Measurements from ENCODE around the gene GRIN2A. TPM values are rescaled to one million over a fixed set of nuclear protein-coding genes. Genes with fewer than 3 reads are reported as not detected.

Gene GRIN2A
- total RNA-seq, 1 donor from 2014 or later: 0.09 TPM

DNA sequence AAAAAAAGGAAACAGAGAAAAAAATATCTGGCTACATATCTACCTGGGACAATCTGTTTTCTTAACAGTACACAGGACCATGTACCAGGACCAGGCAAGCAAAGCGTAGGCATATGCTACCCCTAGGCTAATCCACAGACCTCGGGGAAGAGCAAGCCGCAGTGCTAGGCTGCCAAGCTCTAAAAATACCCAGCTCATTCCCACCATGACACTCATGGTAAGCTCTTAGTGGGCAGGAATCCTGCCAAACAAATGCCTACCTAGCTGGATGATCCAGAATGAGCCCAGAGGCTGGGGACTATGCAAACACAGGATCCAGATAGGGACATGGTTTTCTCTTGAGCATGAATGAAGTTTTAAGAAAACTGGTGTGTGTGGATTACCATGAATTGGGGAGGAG lies 95.6 kb downstream of the GRIN2A start:
- H3K4me1 ChIP-seq: no peaks in the 10 kb centered on the region
- no peak overlapping the region for H3K4me3 ChIP-seq
- TF ChIP-seq, protein P1, sequence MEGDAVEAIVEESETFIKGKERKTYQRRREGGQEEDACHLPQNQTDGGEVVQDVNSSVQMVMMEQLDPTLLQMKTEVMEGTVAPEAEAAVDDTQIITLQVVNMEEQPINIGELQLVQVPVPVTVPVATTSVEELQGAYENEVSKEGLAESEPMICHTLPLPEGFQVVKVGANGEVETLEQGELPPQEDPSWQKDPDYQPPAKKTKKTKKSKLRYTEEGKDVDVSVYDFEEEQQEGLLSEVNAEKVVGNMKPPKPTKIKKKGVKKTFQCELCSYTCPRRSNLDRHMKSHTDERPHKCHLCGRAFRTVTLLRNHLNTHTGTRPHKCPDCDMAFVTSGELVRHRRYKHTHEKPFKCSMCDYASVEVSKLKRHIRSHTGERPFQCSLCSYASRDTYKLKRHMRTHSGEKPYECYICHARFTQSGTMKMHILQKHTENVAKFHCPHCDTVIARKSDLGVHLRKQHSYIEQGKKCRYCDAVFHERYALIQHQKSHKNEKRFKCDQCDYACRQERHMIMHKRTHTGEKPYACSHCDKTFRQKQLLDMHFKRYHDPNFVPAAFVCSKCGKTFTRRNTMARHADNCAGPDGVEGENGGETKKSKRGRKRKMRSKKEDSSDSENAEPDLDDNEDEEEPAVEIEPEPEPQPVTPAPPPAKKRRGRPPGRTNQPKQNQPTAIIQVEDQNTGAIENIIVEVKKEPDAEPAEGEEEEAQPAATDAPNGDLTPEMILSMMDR (IDR thresholded peaks at IDR 0.05): no peak
- no peaks in the 10 kb centered on the region for H3K27me3 ChIP-seq
- no peak overlapping the region for H3K27ac ChIP-seq
- no peaks in the 10 kb centered on the region for H3K9me3 ChIP-seq
- no peaks in the 10 kb centered on the region for H3K36me3 ChIP-seq
- ATAC-seq: no peak
- intact Hi-C loops (cut with DNase I): no loop called here
- DNase-seq: no peak

DNA sequence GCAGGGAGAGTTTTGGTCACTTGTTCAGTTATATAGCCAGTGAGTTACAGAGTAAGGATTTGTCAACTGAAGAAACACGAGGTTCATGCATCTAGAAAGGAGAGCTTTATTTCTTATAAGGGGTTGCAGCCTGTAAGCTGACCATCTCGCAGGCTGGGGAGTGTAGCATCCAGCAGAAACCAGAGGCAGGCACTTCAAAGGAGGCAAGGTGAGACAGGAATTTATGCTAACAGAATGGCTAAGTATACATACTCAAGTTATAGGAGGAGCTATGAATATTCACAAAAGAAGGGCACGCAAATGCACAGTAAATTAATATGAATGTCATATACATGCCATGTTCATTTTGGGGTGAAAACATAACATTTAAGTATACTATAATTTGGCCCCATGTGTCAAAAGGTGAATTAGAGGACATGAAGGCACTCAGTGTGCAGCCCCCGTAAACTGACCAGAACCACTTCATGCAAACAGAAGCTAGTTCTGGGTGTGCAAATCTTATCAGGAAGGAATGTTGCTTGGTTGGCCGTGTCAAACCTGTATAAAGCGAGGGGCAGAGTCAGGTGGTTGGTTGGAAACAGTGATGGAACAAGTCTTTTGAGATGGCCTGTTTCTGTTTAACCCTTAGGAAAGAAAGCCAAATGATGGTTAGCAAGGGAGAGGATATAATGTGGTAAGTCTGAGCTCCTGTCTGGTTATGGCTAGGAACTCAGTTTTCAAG lies 97.0 kb downstream of the GRIN2A start:
- TF ChIP-seq, protein P1 (IDR thresholded peaks at IDR 0.05): no peak

DNA sequence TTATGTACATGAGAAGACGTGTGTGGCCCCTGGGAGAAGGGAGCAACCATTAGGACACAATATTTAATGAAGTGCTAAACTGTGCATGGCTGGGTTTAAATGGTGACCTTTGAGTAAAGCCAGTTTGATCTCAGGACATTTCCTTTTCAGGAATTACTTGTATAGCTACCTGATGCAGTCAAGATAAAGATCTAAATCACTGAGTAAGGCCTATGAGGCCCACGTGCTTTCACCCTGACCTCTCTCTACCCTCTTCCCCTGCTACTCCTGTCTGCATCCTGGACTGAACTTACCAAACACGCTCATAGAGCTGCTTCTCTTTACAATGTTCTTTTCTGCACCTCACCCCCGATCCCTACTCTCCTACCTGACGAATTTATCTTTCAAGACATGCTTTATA lies 98.9 kb downstream of the GRIN2A start:
- H3K4me3 ChIP-seq: no peak overlapping the region
- peaks cover 8% of the 10 kb centered on the region for H3K4me1 ChIP-seq
- no peaks in the 10 kb centered on the region for H3K27me3 ChIP-seq
- no peaks in the 10 kb centered on the region for H3K36me3 ChIP-seq
- no peak for ATAC-seq
- no peak for DNase-seq
- TF ChIP-seq, protein P1 (IDR thresholded peaks at IDR 0.05): no peak
- no peaks in the 10 kb centered on the region for H3K9me3 ChIP-seq
- intact Hi-C loops (cut with DNase I): no loop called here
- H3K27ac ChIP-seq: no peak overlapping the region

More for the DNA sequence above, 97.0 kb downstream of the GRIN2A start:
- Histone ChIP-seq H3K4me1 (peaks cover 6% of the 10 kb centered on the region), H3K27ac (no peak overlapping the region), H3K27me3 (no peaks in the 10 kb centered on the region), H3K9me3 (no peaks in the 10 kb centered on the region), H3K4me3 (no peak overlapping the region), H3K36me3 (no peaks in the 10 kb centered on the region)
- ATAC-seq (peak; percentile 53), DNase-seq (no peak)
- intact Hi-C loops (cut with DNase I): no loop called here

DNA sequence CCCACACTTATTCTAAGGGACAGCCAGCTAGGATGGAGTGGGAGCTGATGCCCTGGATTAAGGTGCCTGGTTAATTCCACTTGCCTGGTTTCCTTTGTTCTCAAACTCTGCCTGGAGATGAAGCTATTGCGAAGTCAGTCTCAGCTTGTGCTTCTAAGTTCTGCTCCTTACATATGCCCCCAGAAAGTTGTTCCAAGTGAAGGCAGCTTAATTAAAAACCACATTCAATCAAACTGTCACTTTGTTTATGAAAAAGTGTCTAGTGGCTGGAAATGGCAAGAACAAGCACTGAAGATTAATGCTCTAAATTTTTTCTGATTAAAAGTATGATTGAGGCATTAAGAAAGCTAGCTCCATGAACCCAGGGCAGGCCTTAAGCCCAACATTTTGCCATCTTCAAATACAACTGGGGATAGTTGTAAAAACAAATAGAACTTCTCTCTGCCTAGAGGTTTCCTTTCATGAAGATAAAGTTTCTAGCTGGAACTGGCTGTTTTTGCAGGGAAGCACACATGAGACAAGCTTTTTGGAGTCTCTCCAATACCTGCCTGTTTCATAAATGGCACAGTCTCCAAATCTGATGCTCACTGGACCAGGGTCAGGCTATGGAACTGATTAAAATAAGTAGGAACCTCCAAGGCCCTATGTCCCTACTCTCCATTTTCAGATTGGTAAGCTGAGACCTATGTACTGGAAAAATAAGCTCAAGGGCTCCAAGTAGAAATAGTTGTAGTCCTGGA lies 100.9 kb downstream of the GRIN2A start:
- no peaks in the 10 kb centered on the region for H3K27me3 ChIP-seq
- intact Hi-C loops (cut with DNase I): no loop called here
- DNase-seq: no peak
- ATAC-seq: no peak
- H3K4me3 ChIP-seq: no peak overlapping the region
- no peaks in the 10 kb centered on the region for H3K9me3 ChIP-seq
- peaks cover 8% of the 10 kb centered on the region for H3K4me1 ChIP-seq
- TF ChIP-seq, protein P1 (IDR thresholded peaks at IDR 0.05): no peak
- no peak overlapping the region for H3K27ac ChIP-seq
- H3K36me3 ChIP-seq: no peaks in the 10 kb centered on the region

DNA sequence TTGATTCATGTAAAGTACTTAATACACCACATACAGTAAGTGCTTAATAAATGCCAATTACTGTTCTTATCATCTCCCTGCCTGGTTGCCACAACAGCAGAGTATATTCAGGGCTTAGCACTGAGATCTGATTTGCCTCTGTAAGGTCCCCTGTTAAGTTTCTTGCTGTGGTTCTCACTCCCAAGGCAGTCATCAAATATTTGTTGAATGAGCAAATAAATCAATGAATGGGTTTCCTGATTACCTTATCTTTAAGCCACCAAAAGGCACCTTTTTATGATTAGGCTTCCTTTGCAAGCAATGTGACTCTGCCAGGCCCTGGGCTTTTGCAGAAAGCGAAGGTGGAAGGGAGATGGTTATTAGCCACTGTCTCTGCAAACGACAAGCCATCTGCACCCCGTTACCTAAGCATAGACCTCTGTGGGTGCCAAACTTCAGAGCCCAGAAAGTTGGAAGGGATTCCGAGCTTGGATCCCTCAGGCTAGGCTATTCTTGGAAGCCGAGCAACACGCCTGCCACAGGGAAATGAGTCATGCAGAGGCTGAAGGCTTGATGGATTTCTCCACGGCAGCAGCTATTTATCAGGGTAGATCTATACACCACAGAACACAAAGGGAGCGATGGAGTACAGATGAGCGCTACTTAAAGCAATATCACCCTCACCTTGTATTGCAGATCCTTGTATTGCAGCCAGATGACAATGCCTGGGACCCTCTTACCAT lies 102.0 kb downstream of the GRIN2A start:
- Histone ChIP-seq H3K27ac (no peak overlapping the region), H3K9me3 (no peaks in the 10 kb centered on the region), H3K36me3 (no peaks in the 10 kb centered on the region), H3K4me3 (no peak overlapping the region), H3K27me3 (no peaks in the 10 kb centered on the region), H3K4me1 (peaks cover 8% of the 10 kb centered on the region)
- ATAC-seq (peak; percentile 38), DNase-seq (no peak)
- intact Hi-C loops (cut with DNase I): no loop called here
- TF ChIP-seq, protein P1 (IDR thresholded peaks at IDR 0.05): no peak

Data from upper lobe of right lung (tissue), 1 donor.